ENCODE results near the gene MAD1L1. TPM values are rescaled to one million over a fixed set of nuclear protein-coding genes. Genes with fewer than 3 reads are reported as not detected.
A peak's percentile ranks its signal among the peaks of the same experiment; 100 is the strongest.

Gene MAD1L1
- total RNA-seq, 1 donor from 2014 or later: 32.3 TPM

GRCh38 chr7:1933066-1933750 is 299.5 kb downstream of the MAD1L1 start:
- TF ChIP-seq, protein P1, sequence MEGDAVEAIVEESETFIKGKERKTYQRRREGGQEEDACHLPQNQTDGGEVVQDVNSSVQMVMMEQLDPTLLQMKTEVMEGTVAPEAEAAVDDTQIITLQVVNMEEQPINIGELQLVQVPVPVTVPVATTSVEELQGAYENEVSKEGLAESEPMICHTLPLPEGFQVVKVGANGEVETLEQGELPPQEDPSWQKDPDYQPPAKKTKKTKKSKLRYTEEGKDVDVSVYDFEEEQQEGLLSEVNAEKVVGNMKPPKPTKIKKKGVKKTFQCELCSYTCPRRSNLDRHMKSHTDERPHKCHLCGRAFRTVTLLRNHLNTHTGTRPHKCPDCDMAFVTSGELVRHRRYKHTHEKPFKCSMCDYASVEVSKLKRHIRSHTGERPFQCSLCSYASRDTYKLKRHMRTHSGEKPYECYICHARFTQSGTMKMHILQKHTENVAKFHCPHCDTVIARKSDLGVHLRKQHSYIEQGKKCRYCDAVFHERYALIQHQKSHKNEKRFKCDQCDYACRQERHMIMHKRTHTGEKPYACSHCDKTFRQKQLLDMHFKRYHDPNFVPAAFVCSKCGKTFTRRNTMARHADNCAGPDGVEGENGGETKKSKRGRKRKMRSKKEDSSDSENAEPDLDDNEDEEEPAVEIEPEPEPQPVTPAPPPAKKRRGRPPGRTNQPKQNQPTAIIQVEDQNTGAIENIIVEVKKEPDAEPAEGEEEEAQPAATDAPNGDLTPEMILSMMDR (IDR thresholded peaks at IDR 0.05; ENCODE audit: insufficient read depth, low read depth, low read length): no peak
- no peak for TF ChIP-seq EZH2 (IDR thresholded peaks at IDR 0.05; ENCODE audit: insufficient read depth, low read length)
- Histone ChIP-seq H3K27ac (ENCODE audit: low read depth, low read length) (no peak overlapping the region), H3K36me3 (ENCODE audit: insufficient read depth, low read length) (no peaks in the 10 kb centered on the region), H3K4me2 (ENCODE audit: low read length) (no peak overlapping the region), H3K9me3 (ENCODE audit: insufficient read depth, low read depth, low read length) (no peaks in the 10 kb centered on the region), H3K4me1 (ENCODE audit: insufficient read depth, low read length) (peaks cover 9% of the 10 kb centered on the region), H2AFZ (ENCODE audit: low read depth, low read length) (no peak overlapping the region), H3K9ac (ENCODE audit: low read length) (no peak overlapping the region), H3K79me2 (ENCODE audit: insufficient read depth, low read length) (no peaks in the 10 kb centered on the region), H3K27me3 (ENCODE audit: insufficient read depth, low read length) (no peaks in the 10 kb centered on the region), H3K4me3 (ENCODE audit: insufficient read depth, low read depth, low read length) (no peak overlapping the region), H4K20me1 (ENCODE audit: insufficient read depth, low read length) (peaks cover 4% of the 10 kb centered on the region)
- DNase-seq (ENCODE audit: low read depth): no peak
- Mint-ChIP-seq H3K36me3 (ENCODE audit: low read depth, unreplicated experiment) (peaks cover 9% of the 10 kb centered on the region), H3K4me1 (ENCODE audit: low read depth, unreplicated experiment) (peaks cover 6% of the 10 kb centered on the region), H3K27me3 (ENCODE audit: low read depth, unreplicated experiment) (peaks cover 3% of the 10 kb centered on the region), H3K4me3 (ENCODE audit: unreplicated experiment) (no peak overlapping the region), H3K27ac (ENCODE audit: unreplicated experiment) (no peak overlapping the region), H3K9me3 (ENCODE audit: unreplicated experiment) (peaks cover 5% of the 10 kb centered on the region)
- no peak for FAIRE-seq

GRCh38 chr7:1931951-1932270 is 300.8 kb downstream of the MAD1L1 start:
- Histone ChIP-seq H4K20me1 (ENCODE audit: insufficient read depth, low read length) (peaks cover 5% of the 10 kb centered on the region), H3K27me3 (ENCODE audit: insufficient read depth, low read length) (no peaks in the 10 kb centered on the region), H3K4me1 (ENCODE audit: insufficient read depth, low read length) (peaks cover 9% of the 10 kb centered on the region), H3K4me3 (ENCODE audit: insufficient read depth, low read depth, low read length) (no peak overlapping the region), H3K27ac (ENCODE audit: low read depth, low read length) (peak overlapping the region; percentile 51), H2AFZ (ENCODE audit: low read depth, low read length) (no peak overlapping the region), H3K4me2 (ENCODE audit: low read length) (peak overlapping the region; percentile 5), H3K9me3 (ENCODE audit: insufficient read depth, low read depth, low read length) (no peaks in the 10 kb centered on the region), H3K79me2 (ENCODE audit: insufficient read depth, low read length) (no peaks in the 10 kb centered on the region), H3K36me3 (ENCODE audit: insufficient read depth, low read length) (no peaks in the 10 kb centered on the region), H3K9ac (ENCODE audit: low read length) (no peak overlapping the region)
- H3K9me3 Mint-ChIP-seq (ENCODE audit: unreplicated experiment): peaks cover 4% of the 10 kb centered on the region
- no peak overlapping the region for H3K4me3 Mint-ChIP-seq (ENCODE audit: unreplicated experiment)
- peaks cover 9% of the 10 kb centered on the region for H3K36me3 Mint-ChIP-seq (ENCODE audit: low read depth, unreplicated experiment)
- peaks cover 4% of the 10 kb centered on the region for H3K4me1 Mint-ChIP-seq (ENCODE audit: low read depth, unreplicated experiment)
- TF ChIP-seq, protein P1 (IDR thresholded peaks at IDR 0.05; ENCODE audit: insufficient read depth, low read depth, low read length): no peak
- TF ChIP-seq EZH2 (IDR thresholded peaks at IDR 0.05; ENCODE audit: insufficient read depth, low read length): no peak
- no peak overlapping the region for H3K27ac Mint-ChIP-seq (ENCODE audit: unreplicated experiment)
- FAIRE-seq (no peak), DNase-seq (ENCODE audit: low read depth) (no peak)
- H3K27me3 Mint-ChIP-seq (ENCODE audit: low read depth, unreplicated experiment): peaks cover 3% of the 10 kb centered on the region

DNA sequence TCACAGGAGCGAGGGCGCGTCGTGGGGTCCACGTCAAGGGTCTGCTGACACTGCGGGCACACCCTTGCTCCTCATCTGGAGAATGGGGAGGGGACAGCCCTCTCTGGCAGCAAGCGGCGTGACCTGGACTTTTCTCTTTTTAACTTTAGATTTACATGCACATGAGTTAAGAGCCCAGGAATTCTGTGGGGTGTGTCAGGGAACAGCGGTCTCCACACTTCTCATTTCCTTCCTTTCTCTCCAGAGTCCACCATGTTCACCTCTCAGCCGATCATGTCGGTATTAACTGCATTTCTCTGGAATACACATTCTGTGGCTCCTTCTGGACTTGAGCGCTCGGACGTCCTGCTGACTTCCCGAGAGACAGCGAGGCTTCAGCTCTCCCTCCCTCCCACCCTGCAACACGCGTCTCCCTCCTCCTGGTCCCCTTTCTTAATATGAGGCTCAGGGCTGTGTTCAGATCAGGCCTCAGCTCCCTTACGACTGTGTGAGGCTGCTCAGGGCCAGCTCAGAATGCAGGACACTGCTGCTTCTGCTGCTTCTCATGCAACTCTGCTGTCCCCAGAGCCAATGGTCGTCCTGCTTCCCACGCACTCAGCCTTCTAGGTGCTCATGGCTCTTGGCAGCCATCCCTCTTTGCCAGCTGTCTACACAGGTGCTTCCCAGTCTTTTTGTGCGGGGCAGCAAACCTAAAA is 301.3 kb downstream of the MAD1L1 start:
- no peak overlapping the region for H2AFZ ChIP-seq (ENCODE audit: low read depth, low read length)
- Mint-ChIP-seq H3K4me1 (ENCODE audit: low read depth, unreplicated experiment) (peaks cover 4% of the 10 kb centered on the region), H3K9me3 (ENCODE audit: unreplicated experiment) (peaks cover 4% of the 10 kb centered on the region), H3K27me3 (ENCODE audit: low read depth, unreplicated experiment) (peaks cover 3% of the 10 kb centered on the region), H3K27ac (ENCODE audit: unreplicated experiment) (no peak overlapping the region), H3K4me3 (ENCODE audit: unreplicated experiment) (no peak overlapping the region), H3K36me3 (ENCODE audit: low read depth, unreplicated experiment) (peaks cover 9% of the 10 kb centered on the region)
- H3K36me3 ChIP-seq (ENCODE audit: insufficient read depth, low read length): no peaks in the 10 kb centered on the region
- H3K27me3 ChIP-seq (ENCODE audit: insufficient read depth, low read length): no peaks in the 10 kb centered on the region
- peak overlapping the region; percentile 65 for H3K27ac ChIP-seq (ENCODE audit: low read depth, low read length)
- H3K9me3 ChIP-seq (ENCODE audit: insufficient read depth, low read depth, low read length): no peaks in the 10 kb centered on the region
- H3K4me2 ChIP-seq (ENCODE audit: low read length): peak overlapping the region; percentile 5
- no peak for TF ChIP-seq EZH2 (IDR thresholded peaks at IDR 0.05; ENCODE audit: insufficient read depth, low read length)
- TF ChIP-seq, protein P1 (IDR thresholded peaks at IDR 0.05; ENCODE audit: insufficient read depth, low read depth, low read length): no peak
- FAIRE-seq (no peak), DNase-seq (ENCODE audit: low read depth) (peak; percentile 70)
- no peak overlapping the region for H3K4me3 ChIP-seq (ENCODE audit: insufficient read depth, low read depth, low read length)
- peaks cover 5% of the 10 kb centered on the region for H4K20me1 ChIP-seq (ENCODE audit: insufficient read depth, low read length)
- peaks cover 3% of the 10 kb centered on the region for H3K79me2 ChIP-seq (ENCODE audit: insufficient read depth, low read length)
- H3K4me1 ChIP-seq (ENCODE audit: insufficient read depth, low read length): peaks cover 9% of the 10 kb centered on the region
- H3K9ac ChIP-seq (ENCODE audit: low read length): peak overlapping the region; percentile 30
